SK-N-SH (cell line): ENCODE measurements around the gene PPHLN1.

Experiments
- CTCF ChIP-seq: fragments of 200-600 bp; sonication (generic); IDR thresholded peaks from 2 replicates; pipeline ENCODE4 v1.6.1; 2017; ENCODE audit warnings: antibody characterized with exemption, mild to moderate bottlenecking, moderate library complexity
- ELF1 ChIP-seq: IDR thresholded peaks from 2 replicates; pipeline ENCODE4 v1.4.0; 2012
- EP300 ChIP-seq, 2 experiments: IDR thresholded peaks; 2 replicates each; pipeline versions ENCODE4 v1.4.0 to v1.6.1; 2012; ENCODE audit warnings: borderline replicate concordance in 1 of 2, low read depth in 1 of 2, low read length in 1 of 2
- EZH2phosphoT487 ChIP-seq: fragments of 200-600 bp; sonication (generic); IDR thresholded peaks from 2 replicates; pipeline ENCODE4 v1.6.1; 2017; ENCODE audit warnings: low read depth, mixed run types, mild to moderate bottlenecking, antibody characterized with exemption, moderate library complexity, borderline replicate concordance
- MAX ChIP-seq: IDR thresholded peaks from 2 replicates; pipeline ENCODE4 v1.4.0; 2012; ENCODE audit warnings: low read depth
- MEF2A ChIP-seq: IDR thresholded peaks from 2 replicates; pipeline ENCODE4 v1.4.0; 2012; ENCODE audit warnings: low read depth, borderline replicate concordance
- POLR2AphosphoS5 ChIP-seq: IDR thresholded peaks from 2 replicates; pipeline ENCODE4 v1.6.1; 2012; ENCODE audit warnings: low read depth, low read length
- RCOR1 ChIP-seq: fragments of 150-350 bp; IDR thresholded peaks from 2 replicates; pipeline ENCODE4 v1.6.1; 2017; ENCODE audit warnings: antibody characterized with exemption, low read length
- REST ChIP-seq: IDR thresholded peaks from 2 replicates; pipeline ENCODE4 v1.6.1; 2012; ENCODE audit warnings: mild to moderate bottlenecking, low read depth, low read length, moderate library complexity
- TAF1 ChIP-seq: IDR thresholded peaks from 2 replicates; pipeline ENCODE4 v1.6.1; 2012; ENCODE audit warnings: low read depth, mild to moderate bottlenecking, low read length, moderate library complexity, borderline replicate concordance
- YY1 ChIP-seq: IDR thresholded peaks from 2 replicates; pipeline ENCODE4 v1.4.0; 2012; ENCODE audit warnings: low read depth, mild to moderate bottlenecking

- TF ChIP-seq YY1 (no peak), POLR2AphosphoS5 (no peak), ELF1 (no peak), EP300 (IDR thresholded peaks at IDR 0.05; ENCODE audit: borderline replicate concordance in 1 of 2, low read depth in 1 of 2, low read length in 1 of 2) (no peak), RCOR1 (no peak), REST (no peak), CTCF (no peak), MAX (no peak), MEF2A (no peak), TAF1 (no peak), EZH2phosphoT487 (no peak)
These were observed 83.5 kb downstream of the PPHLN1 start for GRCh38 chr12:42409471-42409870.
